Endodermal cell (in vitro differentiated cells): ENCODE results near the gene CCDC57. TPM values are rescaled to one million over a fixed set of nuclear protein-coding genes. Genes with fewer than 3 reads are reported as not detected.

Experiments used
- DNase-seq: peaks from one replicate; pipeline ENCODE4 v3.0.0-alpha.2; 2017
- H3K27ac ChIP-seq: 2 replicates; pipeline ENCODE4 v1.5.1; 2013; ENCODE audit warnings: mild to moderate bottlenecking, low read depth, low read length, moderate library complexity
- H3K27me3 ChIP-seq: 2 replicates; pipeline ENCODE4 v1.6.1; 2013; ENCODE audit warnings: mild to moderate bottlenecking, low read length, moderate library complexity; ENCODE audit not compliant: insufficient read depth, control insufficient read depth, poor library complexity, severe bottlenecking
- H3K36me3 ChIP-seq: 2 replicates; pipeline ENCODE4 v1.7.0; 2013; ENCODE audit warnings: mild to moderate bottlenecking, low read length, moderate library complexity; ENCODE audit not compliant: control insufficient read depth, insufficient read depth
- H3K4me1 ChIP-seq: one replicate; pipeline ENCODE4 v1.7.0; 2013; ENCODE audit warnings: low read length; ENCODE audit not compliant: control insufficient read depth, insufficient read depth
- H3K4me3 ChIP-seq: 2 replicates; pipeline ENCODE4 v1.5.1; 2013; ENCODE audit warnings: mild to moderate bottlenecking, low read length, moderate library complexity
- H3K9ac ChIP-seq: 2 replicates; pipeline ENCODE4 v1.6.1; 2013; ENCODE audit warnings: mild to moderate bottlenecking, low read length, moderate library complexity; ENCODE audit not compliant: poor library complexity, severe bottlenecking; ENCODE audit errors: extremely low read depth
- H3K9me3 ChIP-seq: 2 replicates; pipeline ENCODE4 v1.6.1; 2013; ENCODE audit warnings: mild to moderate bottlenecking, low read length, moderate library complexity; ENCODE audit not compliant: control insufficient read depth
- H3K27ac Mint-ChIP-seq: 2 replicates; pipeline ENCODE4 v1.8.0; 2020; ENCODE audit warnings: mixed read lengths
- H3K27me3 Mint-ChIP-seq: 2 replicates; pipeline ENCODE4 v1.8.0; 2021; ENCODE audit warnings: mild to moderate bottlenecking, mixed read lengths; ENCODE audit not compliant: insufficient read depth
- H3K36me3 Mint-ChIP-seq: 2 replicates; pipeline ENCODE4 v1.8.0; 2020; ENCODE audit warnings: low read depth, mixed read lengths
- H3K4me1 Mint-ChIP-seq: 2 replicates; pipeline ENCODE4 v1.8.0; 2020; ENCODE audit warnings: mixed read lengths
- H3K4me3 Mint-ChIP-seq: 2 replicates; pipeline ENCODE4 v1.8.0; 2020; ENCODE audit warnings: mild to moderate bottlenecking, moderate library complexity, mixed read lengths
- H3K9me3 Mint-ChIP-seq: 2 replicates; pipeline ENCODE4 v1.8.0; 2020; ENCODE audit warnings: mild to moderate bottlenecking, mixed read lengths
- CTCF ChIP-seq: fragments of 200-600 bp; sonication (generic); conservative IDR thresholded peaks from 2 replicates; pipeline ENCODE4 v1.5.0; 2021; ENCODE audit warnings: antibody characterized with exemption, mild to moderate bottlenecking
- WGBS, 2 experiments: methylation state at CpG; one replicate each; pipeline versions ENCODE4 v1.1.5 to v1.1.7; 2013; ENCODE audit warnings: missing lambda C conversion rate in 2 of 2, mixed read lengths in 1 of 2; ENCODE audit not compliant: insufficient coverage in 1 of 2, insufficient read length in 1 of 2; 5-methylcytosine and 5-hydroxymethylcytosine counted together
- total RNA-seq, 2 donors: library from RNA; stranded (reverse); fragmentation: NEBNext Ultra II Directional in 1 of 2; extraction: Animal tissue kit (Norgen Biotek cat#: 25700) in 1 of 2; gene quantifications; 2 replicates in 1 of 2; 3 replicates in 1 of 2; pipeline ENCODE4 v1.2.1, GENCODE V29; 2021

The CCDC57 gene
- total RNA-seq, 2 donors from 2014 or later = 61.8 to 82.8 TPM

- Histone ChIP-seq H3K4me3 (no peak overlapping the region), H3K27ac (no peak overlapping the region), H3K9me3 (no peaks in the 10 kb centered on the region), H3K9ac (no peak overlapping the region), H3K36me3 (peaks cover 94% of the 10 kb centered on the region), H3K4me1 (no peaks in the 10 kb centered on the region), H3K27me3 (no peaks in the 10 kb centered on the region)
- TF ChIP-seq CTCF = no peak
- no peak for DNase-seq
- H3K4me3 Mint-ChIP-seq = no peak overlapping the region
- no peaks in the 10 kb centered on the region for H3K9me3 Mint-ChIP-seq
- peaks cover 1% of the 10 kb centered on the region for H3K4me1 Mint-ChIP-seq
- no peaks in the 10 kb centered on the region for H3K27me3 Mint-ChIP-seq
- H3K27ac Mint-ChIP-seq = peak overlapping the region; percentile 70
- peaks cover 79% of the 10 kb centered on the region for H3K36me3 Mint-ChIP-seq
- WGBS, 2 experiments = 95 to 98% methylated on average over 28 to 54 of the region's 54 CpGs
Measured at GRCh38 chr17:82248815-82249674, 36.4 kb upstream of the CCDC57 start.

GRCh38 chr17:82247856-82248671 is 35.4 kb upstream of the CCDC57 start:
- Mint-ChIP-seq H3K36me3 (peaks cover 80% of the 10 kb centered on the region), H3K27me3 (no peaks in the 10 kb centered on the region), H3K9me3 (no peaks in the 10 kb centered on the region), H3K4me1 (peaks cover 2% of the 10 kb centered on the region), H3K27ac (no peak overlapping the region), H3K4me3 (no peak overlapping the region)
- Histone ChIP-seq H3K4me1 (no peaks in the 10 kb centered on the region), H3K27ac (no peak overlapping the region), H3K4me3 (no peak overlapping the region), H3K27me3 (no peaks in the 10 kb centered on the region), H3K9ac (no peak overlapping the region), H3K9me3 (no peaks in the 10 kb centered on the region), H3K36me3 (peaks cover 99% of the 10 kb centered on the region)
- WGBS, 2 experiments = 95 to 96% methylated on average over 20 to 28 of the region's 28 CpGs
- no peak for DNase-seq
- no peak for TF ChIP-seq CTCF

GRCh38 chr17:82247182-82247823 is 34.7 kb upstream of the CCDC57 start:
- no peaks in the 10 kb centered on the region for H3K9me3 Mint-ChIP-seq
- H3K4me3 Mint-ChIP-seq = no peak overlapping the region
- no peak overlapping the region for H3K9ac ChIP-seq
- H3K9me3 ChIP-seq = no peaks in the 10 kb centered on the region
- WGBS, 2 experiments = 96 to 97% methylated on average over 9 to 22 of the region's 22 CpGs
- peaks cover 2% of the 10 kb centered on the region for H3K4me1 Mint-ChIP-seq
- no peak overlapping the region for H3K27ac Mint-ChIP-seq
- H3K36me3 ChIP-seq = peaks cover 99% of the 10 kb centered on the region
- H3K36me3 Mint-ChIP-seq = peaks cover 77% of the 10 kb centered on the region
- no peaks in the 10 kb centered on the region for H3K4me1 ChIP-seq
- no peak overlapping the region for H3K4me3 ChIP-seq
- no peak overlapping the region for H3K27ac ChIP-seq
- H3K27me3 Mint-ChIP-seq = no peaks in the 10 kb centered on the region
- DNase-seq = no peak
- H3K27me3 ChIP-seq = no peaks in the 10 kb centered on the region
- TF ChIP-seq CTCF = no peak
